ENCODE results near the gene SLC16A12.

- TF ChIP-seq CTCF (IDR thresholded peaks at IDR 0.05; ENCODE audit: poor library complexity) = no peak
- no peak for TF ChIP-seq EZH2 (IDR thresholded peaks at IDR 0.05; ENCODE audit: borderline replicate concordance)
- no peak for TF ChIP-seq EZH2phosphoT487 (IDR thresholded peaks at IDR 0.05; ENCODE audit: low read depth, severe bottlenecking, unreplicated experiment)
Measured at GRCh38 chr10:89458784-89459183, 76.6 kb downstream of the SLC16A12 start.

Data from hepatocyte (in vitro differentiated cells).